Endothelial cell of umbilical vein (primary cell): Measurements from ENCODE around the gene ATP6V1G1.

Experiments used
- EZH2 ChIP-seq: IDR thresholded peaks from 2 replicates; pipeline ENCODE4 v1.6.1; 2012; ENCODE audit warnings: borderline replicate concordance, low read depth, mild to moderate bottlenecking, moderate library complexity, low read length, inconsistent platforms; ENCODE audit not compliant: severe bottlenecking
- FOS ChIP-seq: IDR thresholded peaks from 2 replicates; pipeline ENCODE4 v1.6.1; 2011; ENCODE audit warnings: mild to moderate bottlenecking, low read length, moderate library complexity, borderline replicate concordance; ENCODE audit not compliant: insufficient read depth
- GATA2 ChIP-seq: IDR thresholded peaks from 2 replicates; pipeline ENCODE4 v1.7.0; 2011; ENCODE audit warnings: low read depth, mild to moderate bottlenecking, moderate library complexity, mixed read lengths, low read length; ENCODE audit not compliant: insufficient read length, insufficient read depth
- JUN ChIP-seq: IDR thresholded peaks from 2 replicates; pipeline ENCODE4 v1.6.1; 2011; ENCODE audit warnings: borderline replicate concordance, low read depth; ENCODE audit not compliant: insufficient read length, insufficient read depth
- MAX ChIP-seq: IDR thresholded peaks from 2 replicates; pipeline ENCODE4 v1.6.1; 2011; ENCODE audit not compliant: insufficient read depth, insufficient read length
- MYC ChIP-seq: IDR thresholded peaks from one replicate; pipeline ENCODE4 v1.6.1; 2011; ENCODE audit warnings: mild to moderate bottlenecking, low read depth, low read length
- POLR2A ChIP-seq: IDR thresholded peaks from 2 replicates; pipeline ENCODE4 v1.6.1; 2012; ENCODE audit warnings: low read depth, mild to moderate bottlenecking, control low read depth, low read length
- POLR2AphosphoS5 ChIP-seq: IDR thresholded peaks from 2 replicates; pipeline ENCODE4 v1.6.1; 2012; ENCODE audit warnings: low read depth, mild to moderate bottlenecking, control low read depth, low read length, moderate library complexity; ENCODE audit not compliant: insufficient read depth
- TF ChIP-seq, protein P1 (sequence below), 2 donors: IDR thresholded peaks; 1 replicate in 1 of 2; 2 replicates in 1 of 2; pipeline ENCODE4 v1.5.1; 2011; ENCODE audit warnings: low read length in 2 of 2, mild to moderate bottlenecking in 2 of 2, moderate library complexity in 2 of 2, control low read depth in 1 of 2, inconsistent platforms in 1 of 2, low read depth in 1 of 2; ENCODE audit not compliant: insufficient read depth in 1 of 2; ENCODE audit errors: extremely low read depth in 1 of 2

- TF ChIP-seq FOS (no peak), POLR2A (no peak), POLR2AphosphoS5 (no peak), EZH2 (no peak), MAX (no peak), MYC (no peak), JUN (peak; percentile 13), GATA2 (no peak)
- TF ChIP-seq, protein P1, sequence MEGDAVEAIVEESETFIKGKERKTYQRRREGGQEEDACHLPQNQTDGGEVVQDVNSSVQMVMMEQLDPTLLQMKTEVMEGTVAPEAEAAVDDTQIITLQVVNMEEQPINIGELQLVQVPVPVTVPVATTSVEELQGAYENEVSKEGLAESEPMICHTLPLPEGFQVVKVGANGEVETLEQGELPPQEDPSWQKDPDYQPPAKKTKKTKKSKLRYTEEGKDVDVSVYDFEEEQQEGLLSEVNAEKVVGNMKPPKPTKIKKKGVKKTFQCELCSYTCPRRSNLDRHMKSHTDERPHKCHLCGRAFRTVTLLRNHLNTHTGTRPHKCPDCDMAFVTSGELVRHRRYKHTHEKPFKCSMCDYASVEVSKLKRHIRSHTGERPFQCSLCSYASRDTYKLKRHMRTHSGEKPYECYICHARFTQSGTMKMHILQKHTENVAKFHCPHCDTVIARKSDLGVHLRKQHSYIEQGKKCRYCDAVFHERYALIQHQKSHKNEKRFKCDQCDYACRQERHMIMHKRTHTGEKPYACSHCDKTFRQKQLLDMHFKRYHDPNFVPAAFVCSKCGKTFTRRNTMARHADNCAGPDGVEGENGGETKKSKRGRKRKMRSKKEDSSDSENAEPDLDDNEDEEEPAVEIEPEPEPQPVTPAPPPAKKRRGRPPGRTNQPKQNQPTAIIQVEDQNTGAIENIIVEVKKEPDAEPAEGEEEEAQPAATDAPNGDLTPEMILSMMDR (IDR thresholded peaks at IDR 0.05; ENCODE audit: extremely low read depth in 1 of 2, insufficient read depth in 1 of 2, low read depth in 1 of 2, low read length in 2 of 2), result peak; percentile 17 to 45
These were observed 4.8 kb downstream of the ATP6V1G1 start for GRCh38 chr9:114592356-114592755.
